ENCODE data around the gene LETM1.

The LETM1 gene

DNA sequence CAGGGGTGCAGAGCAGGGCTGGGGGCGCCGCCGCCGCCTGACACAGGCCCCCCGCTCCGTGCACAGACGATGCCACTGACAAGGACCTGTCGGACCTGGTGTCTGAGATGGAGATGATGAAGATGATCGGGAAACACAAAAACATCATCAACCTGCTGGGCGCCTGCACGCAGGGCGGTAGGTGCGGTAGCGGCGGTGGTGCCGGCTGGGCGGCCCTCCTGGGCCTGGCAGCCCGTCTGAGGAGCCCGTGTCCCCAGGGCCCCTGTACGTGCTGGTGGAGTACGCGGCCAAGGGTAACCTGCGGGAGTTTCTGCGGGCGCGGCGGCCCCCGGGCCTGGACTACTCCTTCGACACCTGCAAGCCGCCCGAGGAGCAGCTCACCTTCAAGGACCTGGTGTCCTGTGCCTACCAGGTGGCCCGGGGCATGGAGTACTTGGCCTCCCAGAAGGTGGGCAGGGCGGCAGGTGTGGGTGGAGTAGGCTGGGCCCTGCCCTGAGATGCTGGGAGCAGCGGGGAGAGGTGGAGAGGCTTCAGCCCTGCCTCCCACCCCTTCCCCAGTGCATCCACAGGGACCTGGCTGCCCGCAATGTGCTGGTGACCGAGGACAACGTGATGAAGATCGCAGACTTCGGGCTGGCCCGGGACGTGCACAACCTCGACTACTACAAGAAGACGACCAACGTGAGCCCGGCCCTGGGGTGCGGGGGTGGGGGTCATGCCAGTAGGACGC is 50.3 kb downstream of the LETM1 start:
- Histone ChIP-seq H3K4me3 (ENCODE audit: low read length) (no peak overlapping the region), H3K9me3 (ENCODE audit: insufficient read depth, low read depth, low read length) (no peaks in the 10 kb centered on the region), H3K9ac (ENCODE audit: low read depth, low read length) (no peak overlapping the region), H3K27ac (ENCODE audit: low read depth, low read length) (no peak overlapping the region), H3K36me3 (ENCODE audit: insufficient read depth, low read length) (peaks cover 18% of the 10 kb centered on the region), H3K4me1 (ENCODE audit: insufficient read depth, low read length) (no peaks in the 10 kb centered on the region), H3K27me3 (ENCODE audit: insufficient read depth, low read length) (no peaks in the 10 kb centered on the region)
- WGBS: 94% methylated on average over 47 of the region's 47 CpGs

DNA sequence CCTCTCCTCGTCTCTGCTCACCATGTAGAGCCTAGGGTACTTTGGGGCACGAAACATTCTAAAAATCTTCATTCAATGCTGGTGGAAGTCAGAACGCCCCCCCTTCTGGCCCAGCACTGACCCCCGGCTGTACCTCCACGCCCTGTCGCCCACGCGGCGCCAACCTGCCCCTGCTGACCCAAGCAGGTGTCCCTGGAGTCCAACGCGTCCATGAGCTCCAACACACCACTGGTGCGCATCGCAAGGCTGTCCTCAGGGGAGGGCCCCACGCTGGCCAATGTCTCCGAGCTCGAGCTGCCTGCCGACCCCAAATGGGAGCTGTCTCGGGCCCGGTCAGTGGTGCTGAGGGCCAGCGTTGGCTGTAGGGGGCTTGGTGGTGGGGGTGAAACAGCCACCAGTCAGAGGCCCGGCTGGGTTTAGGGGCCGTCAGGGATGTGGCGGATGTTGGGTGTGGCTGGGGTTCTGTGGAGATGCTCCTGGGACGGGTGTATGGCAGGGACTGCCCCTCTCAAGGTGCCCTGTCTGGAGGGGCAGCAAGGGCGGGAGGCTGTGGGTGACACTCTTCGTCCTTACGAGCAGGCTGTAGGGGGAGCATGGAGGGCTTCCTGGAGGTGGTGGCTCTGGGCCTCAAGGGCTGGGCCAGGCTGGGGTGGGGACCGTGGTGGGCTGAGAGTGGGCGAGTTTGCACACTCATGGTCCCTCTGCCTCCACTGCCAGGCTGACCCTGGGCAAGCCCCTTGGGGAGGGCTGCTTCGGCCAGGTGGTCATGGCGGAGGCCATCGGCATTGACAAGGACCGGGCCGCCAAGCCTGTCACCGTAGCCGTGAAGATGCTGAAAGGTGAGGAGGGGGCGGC is 51.1 kb downstream of the LETM1 start:
- 95% methylated on average over 37 of the region's 37 CpGs for WGBS
- Histone ChIP-seq H3K9ac (ENCODE audit: low read depth, low read length) (no peak overlapping the region), H3K4me1 (ENCODE audit: insufficient read depth, low read length) (no peaks in the 10 kb centered on the region), H3K27me3 (ENCODE audit: insufficient read depth, low read length) (no peaks in the 10 kb centered on the region), H3K9me3 (ENCODE audit: insufficient read depth, low read depth, low read length) (no peaks in the 10 kb centered on the region), H3K36me3 (ENCODE audit: insufficient read depth, low read length) (peaks cover 18% of the 10 kb centered on the region), H3K4me3 (ENCODE audit: low read length) (no peak overlapping the region), H3K27ac (ENCODE audit: low read depth, low read length) (no peak overlapping the region)

GRCh38 chr4:1803523-1804423 is 52.2 kb downstream of the LETM1 start:
- no peaks in the 10 kb centered on the region for H3K4me1 ChIP-seq (ENCODE audit: insufficient read depth, low read length)
- WGBS: 95% methylated on average over 51 of the region's 51 CpGs
- peaks cover 18% of the 10 kb centered on the region for H3K36me3 ChIP-seq (ENCODE audit: insufficient read depth, low read length)
- H3K27ac ChIP-seq (ENCODE audit: low read depth, low read length): no peak overlapping the region
- H3K27me3 ChIP-seq (ENCODE audit: insufficient read depth, low read length): no peaks in the 10 kb centered on the region
- H3K4me3 ChIP-seq (ENCODE audit: low read length): no peak overlapping the region
- H3K9me3 ChIP-seq (ENCODE audit: insufficient read depth, low read depth, low read length): no peaks in the 10 kb centered on the region
- H3K9ac ChIP-seq (ENCODE audit: low read depth, low read length): no peak overlapping the region

DNA sequence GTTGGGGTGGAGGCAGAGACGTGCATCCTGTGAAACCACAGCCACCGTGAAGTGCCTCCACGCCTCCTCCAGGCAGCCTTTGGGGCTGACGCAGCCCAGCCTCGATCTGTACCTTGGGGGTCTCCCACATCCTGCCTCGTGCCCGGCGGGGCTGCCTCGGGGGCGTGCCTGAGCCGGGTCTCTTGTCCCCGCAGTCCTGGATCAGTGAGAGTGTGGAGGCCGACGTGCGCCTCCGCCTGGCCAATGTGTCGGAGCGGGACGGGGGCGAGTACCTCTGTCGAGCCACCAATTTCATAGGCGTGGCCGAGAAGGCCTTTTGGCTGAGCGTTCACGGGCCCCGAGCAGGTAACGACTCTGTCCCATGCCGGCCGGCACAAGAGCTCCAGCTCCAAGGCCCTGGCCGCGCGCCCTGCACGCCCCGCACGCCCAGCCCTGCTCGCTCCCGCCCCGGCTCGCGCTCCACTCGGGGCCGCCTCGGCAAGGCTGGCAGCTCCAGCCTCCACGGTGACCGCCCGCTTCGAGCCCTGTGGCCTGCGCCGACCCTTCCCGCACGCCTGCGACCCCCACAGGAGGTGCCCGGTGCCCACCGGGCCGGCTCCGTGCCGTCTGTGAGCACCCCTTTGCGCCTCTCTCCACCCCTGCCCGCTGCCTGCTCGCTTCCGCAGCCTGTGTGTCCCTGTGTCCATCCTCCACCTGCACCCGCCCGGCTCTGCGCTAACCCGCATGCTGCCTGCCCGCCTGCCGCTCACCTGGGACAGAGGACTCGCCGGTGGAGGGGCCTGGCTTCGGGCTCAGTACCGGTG is 53.0 kb downstream of the LETM1 start:
- Histone ChIP-seq H3K9me3 (ENCODE audit: insufficient read depth, low read depth, low read length) (no peaks in the 10 kb centered on the region), H3K27ac (ENCODE audit: low read depth, low read length) (no peak overlapping the region), H3K4me1 (ENCODE audit: insufficient read depth, low read length) (no peaks in the 10 kb centered on the region), H3K27me3 (ENCODE audit: insufficient read depth, low read length) (no peaks in the 10 kb centered on the region), H3K36me3 (ENCODE audit: insufficient read depth, low read length) (peaks cover 18% of the 10 kb centered on the region), H3K4me3 (ENCODE audit: low read length) (no peak overlapping the region), H3K9ac (ENCODE audit: low read depth, low read length) (no peak overlapping the region)
- 95% methylated on average over 71 of the region's 71 CpGs for WGBS

GRCh38 chr4:1802151-1802715 is 53.7 kb downstream of the LETM1 start:
- Histone ChIP-seq H3K36me3 (ENCODE audit: insufficient read depth, low read length) (peaks cover 18% of the 10 kb centered on the region), H3K9me3 (ENCODE audit: insufficient read depth, low read depth, low read length) (no peaks in the 10 kb centered on the region), H3K4me1 (ENCODE audit: insufficient read depth, low read length) (no peaks in the 10 kb centered on the region), H3K27me3 (ENCODE audit: insufficient read depth, low read length) (no peaks in the 10 kb centered on the region), H3K4me3 (ENCODE audit: low read length) (no peak overlapping the region), H3K9ac (ENCODE audit: low read depth, low read length) (no peak overlapping the region), H3K27ac (ENCODE audit: low read depth, low read length) (no peak overlapping the region)
- WGBS: 92% methylated on average over 22 of the region's 22 CpGs

GRCh38 chr4:1801286-1801958 is 54.5 kb downstream of the LETM1 start:
- no peak overlapping the region for H3K9ac ChIP-seq (ENCODE audit: low read depth, low read length)
- H3K4me1 ChIP-seq (ENCODE audit: insufficient read depth, low read length): no peaks in the 10 kb centered on the region

GRCh38 chr4:1800805-1801204 is 55.2 kb downstream of the LETM1 start:
- Histone ChIP-seq H3K9me3 (ENCODE audit: insufficient read depth, low read depth, low read length) (no peaks in the 10 kb centered on the region), H3K27me3 (ENCODE audit: insufficient read depth, low read length) (peaks cover 6% of the 10 kb centered on the region; the same call in 1 of the 2 replicates), H3K36me3 (ENCODE audit: insufficient read depth, low read length) (peaks cover 13% of the 10 kb centered on the region), H3K9ac (ENCODE audit: low read depth, low read length) (no peak overlapping the region), H3K4me3 (ENCODE audit: low read length) (no peak overlapping the region), H3K27ac (ENCODE audit: low read depth, low read length) (no peak overlapping the region), H3K4me1 (ENCODE audit: insufficient read depth, low read length) (no peaks in the 10 kb centered on the region)
- 91% methylated on average over 10 of the region's 10 CpGs for WGBS

More at GRCh38 chr4:1801286-1801958, 54.5 kb downstream of the LETM1 start:
- Histone ChIP-seq H3K27me3 (ENCODE audit: insufficient read depth, low read length) (no peaks in the 10 kb centered on the region), H3K27ac (ENCODE audit: low read depth, low read length) (no peak overlapping the region), H3K36me3 (ENCODE audit: insufficient read depth, low read length) (peaks cover 18% of the 10 kb centered on the region), H3K4me3 (ENCODE audit: low read length) (no peak overlapping the region), H3K9me3 (ENCODE audit: insufficient read depth, low read depth, low read length) (no peaks in the 10 kb centered on the region)
- WGBS: 96% methylated on average over 56 of the region's 56 CpGs

GRCh38 chr4:1799387-1800375 is 56.3 kb downstream of the LETM1 start:
- no peak overlapping the region for H3K27ac ChIP-seq (ENCODE audit: low read depth, low read length)
- no peak overlapping the region for H3K4me3 ChIP-seq (ENCODE audit: low read length)
- no peaks in the 10 kb centered on the region for H3K4me1 ChIP-seq (ENCODE audit: insufficient read depth, low read length)
- no peak overlapping the region for H3K9ac ChIP-seq (ENCODE audit: low read depth, low read length)
- 96% methylated on average over 41 of the region's 41 CpGs for WGBS
- H3K9me3 ChIP-seq (ENCODE audit: insufficient read depth, low read depth, low read length): no peaks in the 10 kb centered on the region
- H3K36me3 ChIP-seq (ENCODE audit: insufficient read depth, low read length): peaks cover 12% of the 10 kb centered on the region
- peaks cover 15% of the 10 kb centered on the region for H3K27me3 ChIP-seq (ENCODE audit: insufficient read depth, low read length)

Data from HUES64 (cell line).